SK-N-SH (cell line): ENCODE data around the gene SNCAIP. TPM values are rescaled to one million over a fixed set of nuclear protein-coding genes. Genes with fewer than 3 reads are reported as not detected.

Experiments used
- CTCF ChIA-PET: fragments of 300-600, 350-600 bp; formaldehyde crosslinking; extraction: SDS; loops from one replicate; lab custom pipeline; 2021; lab: Yijun Ruan, JAX
- POLR2A ChIA-PET: fragments of 350-600 bp; sonication (Branson Sonifier 250); formaldehyde crosslinking; extraction: SDS; loops from one replicate; lab custom pipeline; 2020; ENCODE audit warnings: antibody characterized with exemption, inconsistent platforms; lab: Yijun Ruan, JAX
- DNase-seq: peaks from one replicate; pipeline ENCODE4 v3.0.0; 2012
- H2AFZ ChIP-seq: fragments of 200-600 bp; sonication (generic); 2 replicates; pipeline ENCODE4 v1.8.1; 2016; ENCODE audit warnings: antibody characterized with exemption, mild to moderate bottlenecking, low read depth
- H3F3A ChIP-seq: fragments of 200-600 bp; sonication (generic); replicated peaks from 2 replicates; pipeline ENCODE3; 2016; ENCODE audit warnings: antibody characterized with exemption, mild to moderate bottlenecking; ENCODE audit not compliant: insufficient read depth
- H3K27ac ChIP-seq, 2 experiments: fragments of 200-500 bp in 1 of 2; fragments of 200-600 bp in 1 of 2; sonication (Bioruptor generic) in 1 of 2; sonication (generic), shearing (Covaris generic) in 1 of 2; 2 replicates each; pipeline versions ENCODE4 v1.5.1 to v1.6.1; 2014 to 2016; ENCODE audit warnings: low read depth in 2 of 2, inconsistent platforms in 1 of 2, low read length in 1 of 2, mild to moderate bottlenecking in 1 of 2, mixed read lengths in 1 of 2
- H3K27me3 ChIP-seq: fragments of 200-600 bp; sonication (generic), shearing (Covaris generic); 2 replicates; pipeline ENCODE4 v1.6.1; 2016; ENCODE audit warnings: mixed run types; ENCODE audit not compliant: insufficient read depth
- H3K36me3 ChIP-seq, 2 experiments: fragments of 200-500 bp in 1 of 2; fragments of 200-600 bp in 1 of 2; sonication (Bioruptor generic) in 1 of 2; sonication (generic) in 1 of 2; replicated peaks in 1 of 2; 2 replicates each; pipeline versions ENCODE3 to v1.5.1; 2014 to 2016; ENCODE audit warnings: low read length in 1 of 2, mild to moderate bottlenecking in 1 of 2; ENCODE audit not compliant: insufficient read depth in 2 of 2, control insufficient read depth in 1 of 2
- H3K4me1 ChIP-seq, 2 experiments: fragments of 200-500 bp in 1 of 2; fragments of 200-600 bp in 1 of 2; sonication (Bioruptor generic) in 1 of 2; sonication (generic), shearing (Covaris generic) in 1 of 2; 2 replicates each; pipeline versions ENCODE4 v1.5.1 to v1.6.1; 2014 to 2016; ENCODE audit warnings: low read depth in 1 of 2, low read length in 1 of 2, mixed run types in 1 of 2; ENCODE audit not compliant: insufficient read depth in 2 of 2, control insufficient read depth in 1 of 2
- H3K4me2 ChIP-seq: fragments of 200-600 bp; sonication (generic), shearing (Covaris generic); 2 replicates; pipeline ENCODE4 v1.6.1; 2017; ENCODE audit warnings: mixed run types
- H3K4me3 ChIP-seq, 2 experiments: fragments of 200-500 bp in 1 of 2; fragments of 200-600 bp in 1 of 2; sonication (Bioruptor generic) in 1 of 2; sonication (generic), shearing (Covaris generic) in 1 of 2; 2 replicates each; pipeline versions ENCODE4 v1.5.1 to v1.8.1; 2014 to 2016; ENCODE audit warnings: low read depth in 2 of 2, inconsistent platforms in 1 of 2, low read length in 1 of 2, mild to moderate bottlenecking in 1 of 2, mixed read lengths in 1 of 2, moderate library complexity in 1 of 2
- H3K79me2 ChIP-seq: fragments of 200-600 bp; sonication (generic); 2 replicates; pipeline ENCODE4 v1.8.1; 2017; ENCODE audit warnings: mild to moderate bottlenecking; ENCODE audit not compliant: insufficient read depth
- H3K9ac ChIP-seq: fragments of 200-600 bp; sonication (generic); 2 replicates; pipeline ENCODE4 v1.6.1; 2017; ENCODE audit warnings: mixed run types
- H3K9me2 ChIP-seq: fragments of 200-600 bp; sonication (generic); 2 replicates; pipeline ENCODE4 v1.6.1; 2017; ENCODE audit warnings: mixed run types
- H3K9me3 ChIP-seq: fragments of 200-600 bp; sonication (generic); 2 replicates; pipeline ENCODE4 v1.6.1; 2017; ENCODE audit warnings: mixed run types, mild to moderate bottlenecking, moderate library complexity
- H4K20me1 ChIP-seq: fragments of 200-600 bp; sonication (generic); 2 replicates; pipeline ENCODE4 v1.6.1; 2017; ENCODE audit warnings: mild to moderate bottlenecking, mixed run types; ENCODE audit not compliant: insufficient read depth
- EP300 ChIP-seq, 2 experiments: IDR thresholded peaks; 2 replicates each; pipeline versions ENCODE4 v1.4.0 to v1.6.1; 2012; ENCODE audit warnings: borderline replicate concordance in 1 of 2, low read depth in 1 of 2, low read length in 1 of 2
- JUND ChIP-seq: IDR thresholded peaks from 2 replicates; pipeline ENCODE4 v1.4.0; 2012
- MEF2A ChIP-seq: IDR thresholded peaks from 2 replicates; pipeline ENCODE4 v1.4.0; 2012; ENCODE audit warnings: low read depth, borderline replicate concordance
- POLR2AphosphoS5 ChIP-seq: IDR thresholded peaks from 2 replicates; pipeline ENCODE4 v1.6.1; 2012; ENCODE audit warnings: low read depth, low read length
- RFX5 ChIP-seq: IDR thresholded peaks from 2 replicates; pipeline ENCODE4 v1.6.1; 2012; ENCODE audit warnings: mild to moderate bottlenecking, improper control_type of control experiment, low read length
- SMC3 ChIP-seq: IDR thresholded peaks from 2 replicates; pipeline ENCODE4 v1.6.1; 2012; ENCODE audit warnings: low read depth, low read length, improper control_type of control experiment
- TEAD4 ChIP-seq: IDR thresholded peaks from 2 replicates; pipeline ENCODE4 v1.4.0; 2012; ENCODE audit warnings: mild to moderate bottlenecking, borderline replicate concordance; ENCODE audit not compliant: insufficient read depth
- USF2 ChIP-seq: fragments of 150-350 bp; IDR thresholded peaks from 2 replicates; pipeline ENCODE4 v1.6.1; 2017; ENCODE audit warnings: antibody characterized with exemption, low read length, low read depth, borderline replicate concordance
- WGBS: methylation state at CpG from one replicate; pipeline ENCODE4 v1.1.6; 2017; ENCODE audit warnings: low lambda C conversion rate; 5-methylcytosine and 5-hydroxymethylcytosine counted together
- polyA plus RNA-seq, 3 experiments: library from polyadenylated mRNA; depleted of rRNA; stranded (reverse); fragments of >200 nt; gene quantifications; 2 replicates each; pipeline ENCODE4 v1.2.3, GENCODE V29; 2012
- TF ChIP-seq, protein P1 (sequence below): fragments of 150-350 bp; IDR thresholded peaks from 2 replicates; pipeline ENCODE4 v1.6.1; 2016; ENCODE audit warnings: mild to moderate bottlenecking, low read depth, low read length

Gene SNCAIP
- polyA plus RNA-seq, 1 of the 3 experiments (the other 2 are of a cell fraction), result not detected

GRCh38 chr5:122286541-122286940, 25.5 kb upstream of the SNCAIP start:
- Histone ChIP-seq H3K9me3 (no peaks in the 10 kb centered on the region), H3K4me3 (no peak overlapping the region), H3K9me2 (no peaks in the 10 kb centered on the region), H3K4me1 (no peaks in the 10 kb centered on the region), H3F3A (no peaks in the 10 kb centered on the region), H3K36me3 (no peaks in the 10 kb centered on the region), H3K4me2 (no peak overlapping the region), H4K20me1 (no peaks in the 10 kb centered on the region), H2AFZ (no peak overlapping the region), H3K9ac (no peak overlapping the region), H3K27ac (no peak overlapping the region), H3K79me2 (no peaks in the 10 kb centered on the region), H3K27me3 (no peaks in the 10 kb centered on the region)
- no peak for DNase-seq
- 32% methylated on average over 4 of the region's 4 CpGs for WGBS
- no peak for TF ChIP-seq POLR2AphosphoS5
- TF ChIP-seq, protein P1, sequence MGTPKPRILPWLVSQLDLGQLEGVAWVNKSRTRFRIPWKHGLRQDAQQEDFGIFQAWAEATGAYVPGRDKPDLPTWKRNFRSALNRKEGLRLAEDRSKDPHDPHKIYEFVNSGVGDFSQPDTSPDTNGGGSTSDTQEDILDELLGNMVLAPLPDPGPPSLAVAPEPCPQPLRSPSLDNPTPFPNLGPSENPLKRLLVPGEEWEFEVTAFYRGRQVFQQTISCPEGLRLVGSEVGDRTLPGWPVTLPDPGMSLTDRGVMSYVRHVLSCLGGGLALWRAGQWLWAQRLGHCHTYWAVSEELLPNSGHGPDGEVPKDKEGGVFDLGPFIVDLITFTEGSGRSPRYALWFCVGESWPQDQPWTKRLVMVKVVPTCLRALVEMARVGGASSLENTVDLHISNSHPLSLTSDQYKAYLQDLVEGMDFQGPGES, result no peak
- no peak for TF ChIP-seq SMC3
- TF ChIP-seq USF2, result no peak
- ChIA-PET CTCF (interaction anchor here (0.6 to 1.4 kb wide), 4 partner anchors 8 to 1086 kb away, joined by 3 to 4 read pairs (median 3); no protein-coding TSS in a partner anchor), POLR2A (no interaction called here)

GRCh38 chr5:122287101-122287500, 24.9 kb upstream of the SNCAIP start:
- ChIA-PET POLR2A (no interaction called here), CTCF (interaction anchor here (0.6 to 0.7 kb wide), 2 partner anchors 534 to 1086 kb away, joined by 3 read pairs; no protein-coding TSS in a partner anchor)
- WGBS, result 22% methylated on average over 3 of the region's 3 CpGs
- Histone ChIP-seq H3K9me2 (no peaks in the 10 kb centered on the region), H3K4me3 (no peak overlapping the region), H3F3A (no peaks in the 10 kb centered on the region), H3K36me3 (no peaks in the 10 kb centered on the region), H3K4me2 (no peak overlapping the region), H3K9ac (no peak overlapping the region), H4K20me1 (no peaks in the 10 kb centered on the region), H3K4me1 (no peaks in the 10 kb centered on the region), H3K9me3 (no peaks in the 10 kb centered on the region), H3K27me3 (no peaks in the 10 kb centered on the region), H3K79me2 (no peaks in the 10 kb centered on the region), H3K27ac (no peak overlapping the region), H2AFZ (peak overlapping the region; percentile 35; the same call in 1 of the 2 replicates)
- no peak for DNase-seq
- TF ChIP-seq MEF2A, result no peak

DNA sequence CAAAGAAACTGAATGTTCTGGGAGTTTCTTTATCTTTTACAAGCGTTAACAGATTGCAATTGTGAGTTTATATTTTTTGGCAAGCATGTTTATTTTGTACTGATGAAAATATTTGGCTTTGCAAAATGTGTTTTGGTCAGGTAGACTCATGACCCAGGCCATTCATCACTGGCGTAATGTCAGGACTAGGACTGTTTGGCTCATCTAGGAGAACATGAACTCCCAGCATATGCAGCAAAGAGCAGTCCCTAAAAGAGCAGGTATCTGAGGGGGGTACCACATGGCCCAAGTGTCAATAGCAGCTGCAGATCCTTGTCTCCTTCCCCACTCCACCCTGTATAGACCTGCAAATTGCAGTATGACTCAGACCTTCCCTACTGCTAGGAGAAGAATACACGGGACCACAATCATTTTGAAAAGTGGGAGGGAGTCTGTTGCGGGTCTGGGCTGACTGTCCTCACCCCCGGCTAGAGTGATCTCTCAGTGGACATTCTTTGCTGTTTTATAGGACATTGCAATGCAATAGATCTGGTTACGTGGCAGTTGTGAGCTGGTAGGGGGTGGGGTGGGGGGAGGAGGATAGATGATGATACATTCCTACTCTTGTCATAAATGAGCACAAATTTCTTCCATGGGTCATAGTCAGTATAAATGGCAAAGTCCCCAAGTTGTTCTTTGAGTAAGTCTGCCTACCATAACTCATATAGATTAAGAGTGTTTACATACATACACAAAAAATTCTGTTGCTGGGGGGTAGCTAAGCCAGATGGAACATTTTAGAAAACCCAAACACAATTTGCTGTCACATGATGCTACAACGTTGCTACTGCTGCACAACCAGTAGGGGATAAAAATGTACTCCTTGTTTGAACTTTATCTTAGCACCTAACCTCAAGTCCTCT, 20.8 kb upstream of the SNCAIP start:
- WGBS, result 30% methylated on average over 7 of the region's 7 CpGs
- H3F3A ChIP-seq, result no peaks in the 10 kb centered on the region
- H3K79me2 ChIP-seq, result no peaks in the 10 kb centered on the region
- H3K4me2 ChIP-seq, result no peak overlapping the region
- TF ChIP-seq TEAD4 (no peak), POLR2AphosphoS5 (no peak), MEF2A (no peak), EP300 (IDR thresholded peaks at IDR 0.05; ENCODE audit: borderline replicate concordance in 1 of 2, low read depth in 1 of 2, low read length in 1 of 2) (no peak), JUND (no peak), RFX5 (no peak)
- no peak overlapping the region for H3K27ac ChIP-seq
- CTCF ChIA-PET, result interaction anchor here (0.8 kb wide), 1 partner anchor 125 kb away, joined by 3 read pairs; no protein-coding TSS in a partner anchor
- H4K20me1 ChIP-seq, result no peaks in the 10 kb centered on the region
- no peak overlapping the region for H3K9ac ChIP-seq
- H3K4me1 ChIP-seq, result no peaks in the 10 kb centered on the region; a peak in 1 of 4 replicates
- POLR2A ChIA-PET, result no interaction called here
- no peaks in the 10 kb centered on the region for H3K27me3 ChIP-seq
- H3K36me3 ChIP-seq, result no peaks in the 10 kb centered on the region
- H3K4me3 ChIP-seq, result no peak overlapping the region
- DNase-seq, result no peak
- no peak overlapping the region for H2AFZ ChIP-seq
- H3K9me2 ChIP-seq, result no peaks in the 10 kb centered on the region
- no peaks in the 10 kb centered on the region for H3K9me3 ChIP-seq
